ENCODE results near the gene ANAPC4. TPM values are rescaled to one million over a fixed set of nuclear protein-coding genes. Genes with fewer than 3 reads are reported as not detected.

The ANAPC4 gene
- total and polyA plus RNA-seq, 12 donors = 14.0 to 95.4 (median 33.9) TPM

DNA sequence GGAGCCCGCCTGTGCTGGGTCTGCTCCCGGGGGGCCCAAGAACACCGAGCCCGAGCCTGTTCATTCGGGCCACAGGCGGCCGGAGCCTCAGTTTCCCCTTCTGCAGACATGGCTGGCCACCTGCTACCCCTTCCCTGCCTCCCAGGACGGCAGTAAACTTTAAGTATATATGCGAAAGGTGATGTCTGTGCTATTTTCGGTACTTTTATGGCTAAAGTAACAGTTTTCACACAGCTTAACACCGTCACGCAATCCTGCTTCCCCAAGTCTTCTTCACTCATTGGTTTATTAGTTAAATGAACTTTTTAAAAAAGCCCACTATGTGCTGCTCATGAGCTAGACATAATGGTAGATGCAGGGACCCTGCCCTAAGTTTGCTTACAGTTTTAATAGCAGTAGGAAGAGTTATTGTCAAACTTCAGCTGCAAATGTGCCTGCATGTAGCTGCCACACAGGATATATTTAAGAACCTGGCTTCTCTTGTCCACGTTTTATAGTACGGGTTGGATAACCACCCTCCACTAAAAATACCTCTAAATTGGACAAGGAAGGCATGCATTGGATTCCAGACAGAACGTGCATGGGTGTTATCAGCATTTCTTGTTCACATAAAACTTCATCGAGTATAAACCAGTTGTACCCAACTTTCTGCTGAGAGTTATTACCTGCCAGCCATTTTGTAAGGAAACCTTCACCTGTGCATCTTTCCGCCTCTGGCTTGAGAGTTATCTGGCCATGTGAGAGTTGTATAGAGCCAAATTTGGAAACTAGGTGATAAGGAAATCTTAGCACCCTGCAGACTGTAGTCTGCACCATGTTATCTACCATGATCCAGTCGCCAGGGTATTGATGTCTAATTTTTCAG is 741 bp downstream of the ANAPC4 start:
- peak overlapping the region; percentile 62 to 96 (median 82) for H3K4me3 ChIP-seq
- peaks cover 13 to 20% of the 10 kb centered on the region in 2 donors for H3K4me1 ChIP-seq (replicated peaks in 1 of 2)
- DNase-seq = no peak
- peaks cover 0 to 8% of the 10 kb centered on the region in 2 donors for H3K36me3 ChIP-seq (replicated peaks in 1 of 2)
- H3K27me3 ChIP-seq = no peaks in the 10 kb centered on the region
- peak overlapping the region in 3 of 5 donors; percentile 63 to 88 (median 74) for H3K27ac ChIP-seq
- 20 to 33% (median 26%) methylated on average over 11 to 18 of the region's 18 CpGs for WGBS, 4 donors
- no peaks in the 10 kb centered on the region for H3K9me3 ChIP-seq (replicated peaks in 1 of 3)
- intact Hi-C loops (cut with DNase I) = no loop called here
- TF ChIP-seq, protein P1, sequence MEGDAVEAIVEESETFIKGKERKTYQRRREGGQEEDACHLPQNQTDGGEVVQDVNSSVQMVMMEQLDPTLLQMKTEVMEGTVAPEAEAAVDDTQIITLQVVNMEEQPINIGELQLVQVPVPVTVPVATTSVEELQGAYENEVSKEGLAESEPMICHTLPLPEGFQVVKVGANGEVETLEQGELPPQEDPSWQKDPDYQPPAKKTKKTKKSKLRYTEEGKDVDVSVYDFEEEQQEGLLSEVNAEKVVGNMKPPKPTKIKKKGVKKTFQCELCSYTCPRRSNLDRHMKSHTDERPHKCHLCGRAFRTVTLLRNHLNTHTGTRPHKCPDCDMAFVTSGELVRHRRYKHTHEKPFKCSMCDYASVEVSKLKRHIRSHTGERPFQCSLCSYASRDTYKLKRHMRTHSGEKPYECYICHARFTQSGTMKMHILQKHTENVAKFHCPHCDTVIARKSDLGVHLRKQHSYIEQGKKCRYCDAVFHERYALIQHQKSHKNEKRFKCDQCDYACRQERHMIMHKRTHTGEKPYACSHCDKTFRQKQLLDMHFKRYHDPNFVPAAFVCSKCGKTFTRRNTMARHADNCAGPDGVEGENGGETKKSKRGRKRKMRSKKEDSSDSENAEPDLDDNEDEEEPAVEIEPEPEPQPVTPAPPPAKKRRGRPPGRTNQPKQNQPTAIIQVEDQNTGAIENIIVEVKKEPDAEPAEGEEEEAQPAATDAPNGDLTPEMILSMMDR (IDR thresholded peaks at IDR 0.05) = no peak
- no peak for TF ChIP-seq POLR2A (IDR thresholded peaks at IDR 0.05)

DNA sequence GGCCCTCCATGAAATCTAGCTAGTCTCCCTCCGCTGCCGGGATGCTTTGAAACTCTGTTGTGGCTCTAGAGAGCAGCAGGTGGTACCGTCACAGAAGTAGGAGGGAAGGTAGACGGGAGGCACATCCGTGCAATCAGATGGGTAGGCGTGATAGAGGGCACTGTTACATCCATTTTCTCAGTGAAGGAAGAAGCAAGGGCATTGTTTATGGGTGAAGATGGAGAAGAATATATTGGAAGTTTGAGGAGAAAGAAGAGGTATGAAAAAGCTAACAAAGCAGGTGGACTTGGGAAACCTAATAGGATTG is 1.3 kb downstream of the ANAPC4 start:
- intact Hi-C loops (cut with DNase I) = no loop called here
- H3K36me3 ChIP-seq (replicated peaks in 1 of 2) = peaks cover 0 to 8% of the 10 kb centered on the region in 2 donors
- DNase-seq = no peak
- no peak overlapping the region for H3K27ac ChIP-seq
- 85 to 95% (median 92%) methylated on average over 6 of the region's 6 CpGs for WGBS, 4 donors
- no peaks in the 10 kb centered on the region for H3K9me3 ChIP-seq (replicated peaks in 1 of 3)
- TF ChIP-seq, protein P1 (IDR thresholded peaks at IDR 0.05) = no peak
- no peak for TF ChIP-seq POLR2A (IDR thresholded peaks at IDR 0.05)
- H3K27me3 ChIP-seq = no peaks in the 10 kb centered on the region
- peaks cover 13 to 20% of the 10 kb centered on the region in 2 donors for H3K4me1 ChIP-seq (replicated peaks in 1 of 2)
- H3K4me3 ChIP-seq = peak overlapping the region in 1 of 4 donors; percentile 73

DNA sequence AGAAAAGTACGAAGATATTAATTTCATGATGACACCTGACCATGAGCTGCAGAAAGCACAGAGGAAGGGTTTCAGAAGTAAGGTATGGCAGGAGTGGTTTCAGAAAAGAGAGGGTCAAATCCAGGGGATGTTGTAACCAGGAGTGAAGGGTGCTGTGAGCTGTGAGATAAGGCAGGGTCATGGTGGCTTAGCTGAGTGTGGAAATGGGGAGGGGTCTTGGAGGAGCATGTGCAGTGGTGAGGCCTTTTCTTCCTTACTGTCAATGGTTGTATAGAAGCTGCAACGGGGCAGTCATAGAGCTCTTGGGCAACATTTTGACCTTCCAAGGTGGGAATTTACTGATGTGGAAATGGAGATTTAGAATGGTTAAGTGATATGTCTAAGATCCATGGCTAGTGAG is 2.5 kb downstream of the ANAPC4 start:
- H3K27ac ChIP-seq = no peak overlapping the region
- H3K9me3 ChIP-seq (replicated peaks in 1 of 3) = no peaks in the 10 kb centered on the region
- intact Hi-C loops (cut with DNase I) = no loop called here
- peaks cover 0 to 20% of the 10 kb centered on the region in 2 donors for H3K36me3 ChIP-seq (replicated peaks in 1 of 2)
- TF ChIP-seq, protein P1 (IDR thresholded peaks at IDR 0.05) = no peak
- no peak for TF ChIP-seq POLR2A (IDR thresholded peaks at IDR 0.05)
- H3K4me1 ChIP-seq (replicated peaks in 1 of 2) = peaks cover 13 to 20% of the 10 kb centered on the region in 2 donors
- no peaks in the 10 kb centered on the region for H3K27me3 ChIP-seq
- 73 to 83% (median 79%) methylated on average over 2 of the region's 2 CpGs for WGBS, 4 donors
- no peak overlapping the region for H3K4me3 ChIP-seq
- DNase-seq = no peak

DNA sequence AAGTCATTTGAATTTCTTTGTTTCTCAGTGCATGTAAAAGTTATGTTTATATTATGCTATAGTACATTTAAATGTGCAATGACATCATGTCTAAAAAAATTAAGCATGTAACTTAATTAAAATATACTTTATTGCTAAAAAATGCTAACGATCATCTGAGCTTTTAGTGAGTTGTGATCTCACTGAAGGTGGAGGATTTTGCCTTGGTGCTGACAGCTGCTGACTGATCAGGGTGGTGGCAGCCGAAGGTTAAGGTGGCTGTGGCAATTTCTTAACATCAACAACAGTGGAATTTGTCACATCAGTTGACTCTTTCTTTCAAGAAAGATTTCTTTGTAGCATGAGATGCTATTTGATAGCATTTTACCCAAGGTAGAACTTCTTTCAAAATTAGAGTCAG is 6.6 kb downstream of the ANAPC4 start:
- Histone ChIP-seq H3K36me3 (replicated peaks in 1 of 2) (peaks cover 0 to 37% of the 10 kb centered on the region in 2 donors), H3K4me1 (replicated peaks in 1 of 2) (peaks cover 2 to 11% of the 10 kb centered on the region in 2 donors), H3K4me3 (no peak overlapping the region), H3K27me3 (no peaks in the 10 kb centered on the region), H3K27ac (no peak overlapping the region), H3K9me3 (replicated peaks in 1 of 3) (no peaks in the 10 kb centered on the region)
- intact Hi-C loops (cut with DNase I) = no loop called here
- 68 to 86% (median 74%) methylated on average over 2 of the region's 2 CpGs for WGBS, 4 donors
- TF ChIP-seq POLR2A (IDR thresholded peaks at IDR 0.05) = no peak
- TF ChIP-seq, protein P1 (IDR thresholded peaks at IDR 0.05) = no peak
- no peak for DNase-seq
